Small intestine (tissue), 7 donors: ENCODE data around the gene ST7. TPM values are rescaled to one million over a fixed set of nuclear protein-coding genes. Genes with fewer than 3 reads are reported as not detected.
A peak's percentile ranks its signal among the peaks of the same experiment; 100 is the strongest.
"Not testable (repeated sequence)": the region's sequence is repeated elsewhere in the genome, so short reads cannot be mapped to it uniquely, and the experiment has no call there.

Source experiments
- DNase-seq, 2 donors: peaks; one replicate each; pipeline versions ENCODE4 v3.0.0 to v3.0.0-alpha.2; 2013
- FAIRE-seq: peaks from 2 replicates; lab custom pipeline; 2012; peaks lifted over from hg19 to GRCh38; lab: Jason Lieb, UNC
- H3K27ac ChIP-seq, 3 donors: one replicate each; pipeline ENCODE4 v1.5.1; 2013; ENCODE audit warnings: low read length in 2 of 3, mild to moderate bottlenecking in 2 of 3, control low read depth in 1 of 3, inconsistent platforms in 1 of 3, low read depth in 1 of 3, moderate library complexity in 1 of 3
- H3K27me3 ChIP-seq, 3 donors: one replicate each; pipeline ENCODE4 v1.6.1; 2013; ENCODE audit warnings: low read length in 3 of 3, inconsistent platforms in 1 of 3; ENCODE audit not compliant: control insufficient read depth in 3 of 3, insufficient read depth in 3 of 3
- H3K36me3 ChIP-seq, 3 donors: one replicate each; pipeline ENCODE4 v1.6.1; 2013; ENCODE audit warnings: low read length in 3 of 3, inconsistent platforms in 1 of 3, low read depth in 1 of 3, mild to moderate bottlenecking in 1 of 3, moderate library complexity in 1 of 3; ENCODE audit not compliant: control insufficient read depth in 3 of 3, insufficient read depth in 2 of 3
- H3K4me1 ChIP-seq, 3 donors: one replicate each; pipeline ENCODE4 v1.6.1; 2013; ENCODE audit warnings: low read length in 2 of 3, inconsistent platforms in 1 of 3, low read depth in 1 of 3, mild to moderate bottlenecking in 1 of 3, moderate library complexity in 1 of 3; ENCODE audit not compliant: control insufficient read depth in 3 of 3, insufficient read depth in 2 of 3
- H3K4me3 ChIP-seq, 3 donors: one replicate each; pipeline ENCODE4 v1.5.1; 2013; ENCODE audit warnings: low read length in 3 of 3, control low read depth in 1 of 3, inconsistent platforms in 1 of 3, low read depth in 1 of 3, mild to moderate bottlenecking in 1 of 3, moderate library complexity in 1 of 3
- H3K9me3 ChIP-seq, 2 donors: one replicate each; pipeline ENCODE4 v1.6.1; 2013; ENCODE audit warnings: low read depth in 1 of 2, low read length in 1 of 2; ENCODE audit not compliant: control insufficient read depth in 2 of 2, insufficient read depth in 1 of 2
- WGBS, 3 donors: extraction: QIAGEN DNeasy Blood & Tissue Kit; methylation state at CpG; one replicate each; pipeline ENCODE4 v1.1.7; 2013; 5-methylcytosine and 5-hydroxymethylcytosine counted together
- polyA plus RNA-seq, 4 donors: library from polyadenylated mRNA; stranded (reverse) in 3 of 4; unstranded in 1 of 4; fragments of 200-250 nt in 3 of 4; fragments of 120-200 nt in 1 of 4; gene quantifications; one replicate each; pipeline versions ENCODE4 v1.2.1 to v1.2.3, GENCODE V29; 2013
- donor health status: healthy with polysubstance abuse.
- donor health status: control.
- donor health status: control.
- donor health status: Bipolar disorder and iron deficiency.
- donor health status: healthy.

The ST7 gene
- polyA plus RNA-seq, 4 donors, result 8.3 to 27.7 (median 13.0) TPM

DNA sequence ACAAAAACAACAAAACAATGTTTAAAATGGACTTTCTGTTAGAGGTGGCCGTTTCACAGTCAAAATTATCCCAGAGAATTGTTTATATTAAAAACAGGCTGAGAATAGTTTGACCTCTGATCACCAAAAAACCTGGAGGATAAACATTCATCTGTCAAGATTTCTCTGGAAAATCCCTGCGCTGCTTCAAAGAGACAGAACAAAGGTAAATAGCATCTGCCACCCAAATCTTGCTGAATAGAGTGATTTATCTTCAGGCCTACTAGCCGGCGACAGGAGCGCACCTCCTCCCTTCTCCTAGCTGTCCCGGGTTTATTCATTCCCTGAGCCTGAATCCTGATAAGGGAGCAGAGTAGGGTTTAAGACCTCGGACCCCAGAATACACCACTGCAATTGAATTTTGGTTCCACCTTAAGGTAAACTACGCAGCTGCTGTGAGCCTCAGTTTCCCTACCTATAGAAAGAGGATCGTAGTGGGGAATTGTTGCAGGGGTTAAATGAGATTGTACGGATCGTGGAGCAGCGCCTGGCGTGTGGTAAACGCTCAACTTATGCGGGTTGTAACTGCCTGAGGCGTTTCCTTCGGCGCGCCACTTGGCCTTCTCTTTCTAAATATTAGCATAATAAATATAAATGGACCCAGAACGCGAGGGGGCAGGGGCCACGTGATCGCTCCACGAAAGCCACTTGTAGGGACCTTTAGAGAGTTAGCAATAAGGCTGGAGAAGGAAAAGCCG lies 498 bp upstream of the ST7 start:
- H3K4me3 ChIP-seq, result peak overlapping the region; percentile 67 to 89 (median 78)
- FAIRE-seq, result no peak
- no peaks in the 10 kb centered on the region for H3K27me3 ChIP-seq
- WGBS, 3 donors, result 1 to 6% (median 5%) methylated on average over 25 of the region's 25 CpGs
- H3K9me3 ChIP-seq, result no peaks in the 10 kb centered on the region
- peak; percentile 45 to 79 for DNase-seq
- peaks cover 0 to 4% (median 0%) of the 10 kb centered on the region in 3 donors for H3K36me3 ChIP-seq
- H3K4me1 ChIP-seq, result peaks cover 0 to 8% (median 4%) of the 10 kb centered on the region in 3 donors
- H3K27ac ChIP-seq, result peak overlapping the region; percentile 97 to 99 (median 98)

- H3K4me1 ChIP-seq, result peaks cover 0 to 8% (median 4%) of the 10 kb centered on the region in 3 donors
- H3K9me3 ChIP-seq, result no peaks in the 10 kb centered on the region
- H3K27me3 ChIP-seq, result no peaks in the 10 kb centered on the region
- peak overlapping the region; percentile 58 to 89 (median 78) for H3K4me3 ChIP-seq
- peak overlapping the region; percentile 95 to 99 (median 97) for H3K27ac ChIP-seq
- WGBS, 3 donors, result 0 to 1% (median 1%) methylated on average over 17 to 63 of the region's 63 CpGs
- peaks cover 0 to 4% (median 0%) of the 10 kb centered on the region in 3 donors for H3K36me3 ChIP-seq
- peak; percentile 77 to 90 for DNase-seq
- no peak for FAIRE-seq
Measured at GRCh38 chr7:116953906-116954838, 871 bp downstream of the ST7 start.

DNA sequence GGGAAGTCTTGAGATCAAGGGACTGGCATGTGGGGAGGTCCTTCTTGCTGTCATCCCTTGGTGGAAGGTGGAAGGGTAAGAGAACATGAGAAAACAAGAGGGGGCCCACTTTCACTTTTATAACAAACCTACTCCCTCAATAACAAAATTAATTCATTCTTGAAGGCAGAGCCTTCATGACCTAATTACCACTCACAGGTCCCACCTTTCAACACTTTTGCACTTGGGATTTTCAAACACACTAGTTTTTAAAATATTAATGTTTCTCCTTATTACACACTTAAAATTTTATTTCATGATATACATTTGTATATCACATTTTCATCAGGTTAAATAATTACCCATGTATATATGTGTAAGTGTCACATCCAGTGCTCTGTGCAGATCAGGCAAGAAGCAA lies 2.0 kb downstream of the ST7 start:
- H3K4me1 ChIP-seq, result peaks cover 0 to 8% (median 4%) of the 10 kb centered on the region in 3 donors
- H3K4me3 ChIP-seq, result no peak overlapping the region
- H3K36me3 ChIP-seq, result peaks cover 0 to 4% (median 0%) of the 10 kb centered on the region in 3 donors
- H3K27me3 ChIP-seq, result no peaks in the 10 kb centered on the region
- no peak overlapping the region for H3K27ac ChIP-seq
- no peaks in the 10 kb centered on the region for H3K9me3 ChIP-seq
- FAIRE-seq (no peak), DNase-seq (no peak)

DNA sequence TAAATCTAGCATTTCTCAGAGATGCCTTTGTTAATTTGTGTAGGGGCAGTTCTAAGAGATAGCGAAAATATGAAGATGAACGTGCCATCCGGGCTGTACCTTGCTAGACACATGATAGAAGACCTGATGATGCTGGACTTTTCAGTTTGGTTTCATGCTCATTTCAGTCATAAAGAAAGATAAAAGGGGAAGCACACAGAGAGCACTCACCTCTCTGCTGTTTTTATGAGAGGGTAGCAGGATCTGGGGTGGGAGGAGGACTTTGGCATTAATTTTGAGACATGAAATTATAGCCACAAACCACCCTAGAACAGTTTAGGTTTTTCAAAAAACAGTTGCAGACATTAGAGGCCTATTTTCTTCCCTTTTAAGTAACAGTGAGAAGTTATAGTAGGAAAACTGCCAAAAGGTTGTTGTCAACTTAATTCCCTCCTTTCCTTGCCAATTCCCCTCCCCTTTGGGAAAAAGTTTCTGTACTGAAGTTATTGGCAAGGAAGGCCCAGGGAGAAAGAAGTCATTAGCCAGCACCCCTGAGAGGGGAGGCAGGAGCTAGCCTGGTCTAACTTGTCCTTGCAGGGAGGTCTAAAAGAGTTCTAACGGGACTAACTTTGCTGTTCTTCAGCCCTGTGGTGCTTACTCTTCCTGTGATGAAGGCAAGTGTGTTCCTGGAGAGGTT lies 2.6 kb downstream of the ST7 start:
- Histone ChIP-seq H3K4me1 (peaks cover 0 to 8% (median 4%) of the 10 kb centered on the region in 3 donors), H3K36me3 (peaks cover 0 to 4% (median 0%) of the 10 kb centered on the region in 3 donors), H3K4me3 (no peak overlapping the region), H3K9me3 (no peaks in the 10 kb centered on the region), H3K27me3 (no peaks in the 10 kb centered on the region), H3K27ac (peak overlapping the region in 1 of 3 donors; percentile 19)
- FAIRE-seq (no peak), DNase-seq (peak in 1 of 2 donors; percentile 26)
- 45 to 73% (median 67%) methylated on average over 4 of the region's 4 CpGs for WGBS, 3 donors

DNA sequence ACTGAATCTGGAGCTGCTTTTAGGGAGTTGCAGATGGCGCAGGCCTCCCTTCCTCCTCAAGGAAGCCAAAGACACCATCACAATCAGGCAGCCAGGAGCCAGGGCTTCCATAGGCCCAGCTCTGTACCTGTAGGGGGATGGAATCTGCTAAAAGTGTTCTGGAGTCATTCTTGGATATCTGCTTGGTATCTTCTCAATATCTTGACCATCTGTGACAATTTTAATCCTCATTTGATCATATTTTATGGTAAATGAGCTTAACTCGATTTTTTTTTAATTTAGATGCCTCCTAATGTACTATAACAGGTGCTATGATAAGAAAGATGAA lies 3.1 kb downstream of the ST7 start:
- FAIRE-seq, result no peak
- 61 to 83% (median 70%) methylated on average over 2 of the region's 2 CpGs for WGBS, 3 donors
- no peaks in the 10 kb centered on the region for H3K9me3 ChIP-seq
- no peak for DNase-seq
- peak overlapping the region in 1 of 3 donors; percentile 19 for H3K27ac ChIP-seq
- no peak overlapping the region for H3K4me3 ChIP-seq
- peaks cover 0 to 8% (median 2%) of the 10 kb centered on the region in 3 donors for H3K4me1 ChIP-seq
- no peaks in the 10 kb centered on the region for H3K27me3 ChIP-seq
- H3K36me3 ChIP-seq, result peaks cover 0 to 4% (median 0%) of the 10 kb centered on the region in 3 donors

GRCh38 chr7:116957874-116958273 lies 4.6 kb downstream of the ST7 start:
- H3K27ac ChIP-seq, result no peak overlapping the region
- H3K27me3 ChIP-seq, result no peaks in the 10 kb centered on the region
- FAIRE-seq (no peak), DNase-seq (no peak)
- H3K4me3 ChIP-seq, result no peak overlapping the region
- peaks cover 0 to 4% (median 0%) of the 10 kb centered on the region in 3 donors for H3K36me3 ChIP-seq
- WGBS, 3 donors, result 57 to 77% (median 65%) methylated on average over 2 of the region's 2 CpGs
- peaks cover 0 to 2% (median 0%) of the 10 kb centered on the region in 3 donors for H3K4me1 ChIP-seq
- H3K9me3 ChIP-seq, result no peaks in the 10 kb centered on the region

DNA sequence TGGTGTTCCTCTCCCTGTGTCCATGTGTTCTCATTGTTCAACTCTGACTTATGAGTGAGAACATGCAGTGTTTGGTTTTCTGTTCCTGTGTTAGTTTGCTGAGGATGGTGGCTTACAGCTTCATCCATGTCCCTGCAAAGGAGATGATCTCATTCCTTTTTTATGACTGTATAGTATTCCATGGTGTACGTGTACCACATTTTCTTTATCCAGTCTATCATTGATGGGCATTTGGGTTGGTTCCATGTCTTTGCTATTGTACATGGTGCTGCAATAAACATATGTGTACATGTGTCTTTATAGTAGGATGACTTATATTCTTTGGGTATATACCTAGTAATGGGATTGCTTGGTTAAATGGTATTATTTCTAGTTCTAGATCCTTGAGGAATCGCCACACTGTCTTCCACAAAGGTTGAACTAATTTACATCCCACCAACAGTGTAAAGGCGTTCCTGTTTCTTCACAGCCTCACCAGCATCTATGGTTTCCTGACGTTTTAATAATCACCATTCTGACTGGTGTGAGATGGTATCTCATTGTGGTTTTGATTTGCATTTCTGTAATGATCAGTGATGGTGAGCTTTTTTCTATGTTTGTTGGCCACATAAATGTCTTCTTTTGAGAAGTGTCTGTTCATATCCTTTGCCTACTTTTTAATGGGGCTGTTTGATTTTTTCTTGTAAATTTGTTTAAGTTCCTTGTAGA lies 8.8 kb downstream of the ST7 start:
- FAIRE-seq, result not testable (repeated sequence)

More for the DNA sequence above, 8.8 kb downstream of the ST7 start:
- H3K36me3 ChIP-seq, H3K4me3 ChIP-seq, H3K9me3 ChIP-seq, H3K27ac ChIP-seq, H3K4me1 ChIP-seq, DNase-seq, H3K27me3 ChIP-seq: not testable (repeated sequence)
- 83 to 89% (median 84%) methylated on average over 4 of the region's 4 CpGs for WGBS, 3 donors
